Activated CD4-positive, alpha-beta T cell treated with anti-CD3 and anti-CD28 coated beads for 48 hours (primary cell): Measurements from ENCODE around the gene PRKAG1.

Experiments
- DNase-seq: peaks from one replicate; pipeline ENCODE4 v3.0.0-alpha.2; 2020

Gene PRKAG1

GRCh38 chr12:49000346-49000745, 18.2 kb downstream of the PRKAG1 start:
- DNase-seq: no peak

GRCh38 chr12:48999371-49000131, 19.0 kb downstream of the PRKAG1 start, which contains the start of gene DDN:
Gene DDN (minus strand): TSS chr12:48999375. CDS start chr12:48999287, 88 bp downstream.
- peak; percentile 68 for DNase-seq

- DNase-seq: peak; percentile 42
Observed at GRCh38 chr12:48998497-48999353, 19.9 kb downstream of the PRKAG1 start.

GRCh38 chr12:48997719-48998496, 20.7 kb downstream of the PRKAG1 start:
- DNase-seq: peak; percentile 36

- DNase-seq: peak; percentile 78
Observed at GRCh38 chr12:48996794-48997718, 21.5 kb downstream of the PRKAG1 start.

- peak; percentile 64 for DNase-seq
Observed at GRCh38 chr12:48995086-48995879, 23.3 kb downstream of the PRKAG1 start.

GRCh38 chr12:48994224-48995085, 24.1 kb downstream of the PRKAG1 start:
- DNase-seq: no peak

GRCh38 chr12:48993787-48994186, 24.8 kb downstream of the PRKAG1 start:
- DNase-seq: no peak

- no peak for DNase-seq
Observed at GRCh38 chr12:48991247-48992050, 27.1 kb downstream of the PRKAG1 start.

GRCh38 chr12:48990552-48990951, 28.0 kb downstream of the PRKAG1 start:
- DNase-seq: no peak

GRCh38 chr12:48988030-48988649, 30.4 kb downstream of the PRKAG1 start:
- DNase-seq: peak; percentile 84

- no peak for DNase-seq
Observed at GRCh38 chr12:48986720-48987291, 31.8 kb downstream of the PRKAG1 start.

GRCh38 chr12:48985901-48986300, 32.7 kb downstream of the PRKAG1 start:
- no peak for DNase-seq

GRCh38 chr12:48985475-48985897, 33.1 kb downstream of the PRKAG1 start:
- DNase-seq: no peak

GRCh38 chr12:48982397-48983080, 36.0 kb downstream of the PRKAG1 start:
- DNase-seq: no peak

GRCh38 chr12:48981757-48982157, 36.8 kb downstream of the PRKAG1 start:
- DNase-seq: no peak

GRCh38 chr12:48980953-48981756, 37.4 kb downstream of the PRKAG1 start:
- peak; percentile 36 for DNase-seq
